MM.1S (cell line): ENCODE results near the gene SMOC2.

Experiments used
- CTCF ChIP-seq: fragments of 300-600 bp; sonication (generic); IDR thresholded peaks from 2 replicates; pipeline ENCODE4 v1.5.1; 2016; ENCODE audit warnings: antibody characterized with exemption, low read length, mixed read lengths
- EZH2 ChIP-seq: fragments of 300-600 bp; sonication (generic); optimal IDR thresholded peaks from 2 replicates; pipeline ENCODE3; 2017; ENCODE audit warnings: low read depth, mild to moderate bottlenecking, antibody characterized with exemption, low read length, mixed read lengths
- EZH2phosphoT487 ChIP-seq: fragments of 300-600 bp; sonication (generic); IDR thresholded peaks from 2 replicates; pipeline ENCODE4 v1.6.1; 2018; ENCODE audit warnings: antibody characterized with exemption, low read length

GRCh38 chr6:168472363-168472762 is 31.4 kb downstream of the SMOC2 start:
- no peak for TF ChIP-seq EZH2
- no peak for TF ChIP-seq CTCF
- TF ChIP-seq EZH2phosphoT487, result no peak
